ENCODE measurements around the gene EREG.

EREG gene

GRCh38 chr4:74433043-74433442 lies 68.1 kb downstream of the EREG start:
- no peak for DNase-seq

DNA sequence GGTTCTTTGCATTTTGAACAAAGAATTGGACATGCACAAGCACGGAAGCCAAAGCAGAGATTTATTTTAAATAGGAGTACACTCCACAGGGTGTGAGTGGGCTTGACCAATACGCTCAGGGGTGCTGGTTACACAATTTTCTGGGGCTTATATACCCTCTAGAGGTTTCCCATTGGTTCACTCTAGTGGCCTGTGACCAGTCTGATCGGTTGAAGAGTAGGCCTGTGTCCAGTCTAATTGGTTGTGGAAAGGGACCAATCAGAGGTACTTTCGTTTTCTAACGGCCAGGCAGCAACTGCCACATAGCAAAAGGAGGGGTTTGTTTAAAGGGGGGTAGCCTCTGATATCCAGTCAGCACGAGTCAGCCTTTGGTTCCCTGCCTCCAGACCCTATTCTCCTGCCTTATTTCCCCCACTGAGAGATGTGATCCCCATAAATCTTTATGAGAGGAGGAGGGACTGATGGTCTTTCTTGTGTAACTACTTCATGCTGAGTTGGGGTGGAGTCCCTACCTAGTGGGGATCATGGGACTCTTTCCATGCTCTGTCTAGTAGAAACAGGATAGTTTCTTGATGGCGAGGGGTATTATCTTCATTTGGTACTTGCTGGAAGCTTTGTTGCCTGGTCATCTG lies 68.7 kb downstream of the EREG start:
- DNase-seq = peak in 1 of 5 experiments; percentile 4

GRCh38 chr4:74435296-74435695 lies 70.4 kb downstream of the EREG start:
- no peak for DNase-seq

GRCh38 chr4:74437866-74438265 lies 72.9 kb downstream of the EREG start:
- no peak for DNase-seq

Data from T-helper 2 cell (primary cell).